PFSK-1 (cell line): Measurements from ENCODE around the gene NUP98.

Experiments
- POLR2AphosphoS5 ChIP-seq: IDR thresholded peaks from 2 replicates; pipeline ENCODE4 v1.6.1; 2012; ENCODE audit warnings: low read depth, mild to moderate bottlenecking, control low read depth, low read length, moderate library complexity
- SIN3A ChIP-seq: IDR thresholded peaks from 2 replicates; pipeline ENCODE4 v1.6.1; 2012; ENCODE audit warnings: mild to moderate bottlenecking, low read length, moderate library complexity, borderline replicate concordance; ENCODE audit not compliant: insufficient read depth

DNA sequence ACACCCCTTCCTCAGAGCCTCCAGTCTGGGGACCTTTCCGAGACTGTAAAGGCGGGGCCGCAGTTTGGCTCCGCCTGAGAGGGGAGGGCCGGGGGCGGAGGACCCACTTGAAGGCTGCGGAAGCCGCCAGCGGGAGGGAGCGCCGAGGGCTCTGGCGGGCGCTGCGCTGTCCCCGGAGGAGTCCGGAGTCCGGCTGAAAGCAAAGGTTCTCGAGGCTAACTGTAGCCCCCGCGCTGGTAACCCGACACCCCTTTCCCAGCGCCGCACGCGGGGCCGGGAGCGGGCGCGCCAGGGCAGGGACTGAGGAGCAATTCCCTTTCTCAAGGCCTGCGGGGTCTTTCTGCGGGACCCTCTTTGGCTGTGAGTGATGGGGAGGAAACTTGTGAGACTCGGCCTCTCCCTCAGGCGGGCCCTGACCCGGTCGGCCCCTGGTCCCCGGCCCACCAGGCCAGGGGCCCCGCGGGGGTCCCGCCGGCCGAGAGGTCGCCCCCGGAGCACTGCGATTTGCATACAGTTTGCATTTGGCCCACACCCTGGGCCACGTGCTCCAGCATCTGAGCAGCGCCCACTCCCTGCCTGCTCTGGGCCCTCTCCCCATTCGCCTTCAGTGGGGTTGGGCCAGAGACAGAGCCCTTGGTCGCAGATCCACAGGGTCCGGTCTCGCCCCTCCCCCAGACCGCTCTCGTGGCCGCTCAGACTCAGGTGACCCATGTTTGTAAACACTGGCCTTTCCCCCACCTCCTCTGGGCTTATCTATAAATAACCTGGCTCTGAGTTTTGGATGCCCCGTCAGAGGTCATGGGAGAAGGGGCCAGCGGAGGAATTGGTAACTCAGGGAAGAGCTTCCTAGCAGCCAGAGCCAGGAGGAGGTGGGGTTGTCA lies 155.0 kb downstream of the NUP98 start:
- no peak for TF ChIP-seq POLR2AphosphoS5
- no peak for TF ChIP-seq SIN3A
